GM12892 (cell line): ENCODE measurements around the gene PPM1B.
"Not testable (repeated sequence)": the region's sequence is repeated elsewhere in the genome, so short reads cannot be mapped to it uniquely, and the experiment has no call there.

Experiments used
- DNase-seq: peaks from one replicate; pipeline ENCODE4 v3.0.0; 2011; ENCODE audit not compliant: insufficient read length
- FAIRE-seq: peaks from 2 replicates; lab custom pipeline; 2011; peaks lifted over from hg19 to GRCh38; lab: Jason Lieb, UNC
- POLR2A ChIP-seq: IDR thresholded peaks from 2 replicates; pipeline ENCODE4 v1.6.1; 2011; ENCODE audit warnings: low read depth, low read length, control low read depth
- POLR2AphosphoS5 ChIP-seq: IDR thresholded peaks from 2 replicates; pipeline ENCODE4 v1.6.1; 2011; ENCODE audit warnings: low read depth, low read length, control low read depth
- TAF1 ChIP-seq: IDR thresholded peaks from 2 replicates; pipeline ENCODE4 v1.6.1; 2011; ENCODE audit warnings: low read depth, mild to moderate bottlenecking, control low read depth, low read length, borderline replicate concordance

PPM1B gene

DNA sequence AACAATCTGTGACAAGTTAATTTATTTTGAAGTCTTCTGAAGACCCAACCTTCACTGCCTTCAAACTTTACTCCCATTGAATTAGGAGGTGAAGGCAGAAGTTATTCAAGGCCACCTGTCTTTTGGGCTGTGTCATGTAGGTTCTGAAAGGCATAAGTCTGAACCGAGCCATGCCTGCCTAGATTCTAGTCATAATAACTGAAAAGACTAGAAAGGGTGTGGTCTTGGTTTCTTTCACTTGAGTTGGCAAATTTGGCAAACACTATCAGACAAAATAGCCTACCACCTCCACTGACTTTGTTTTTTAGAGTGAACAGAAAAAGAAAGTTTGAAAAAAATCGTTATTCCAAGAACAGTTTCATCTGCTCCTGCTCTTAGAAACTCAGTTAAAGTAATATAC, 38.4 kb downstream of the PPM1B start:
- DNase-seq (no peak), FAIRE-seq (no peak)
- TF ChIP-seq TAF1 (no peak), POLR2A (no peak), POLR2AphosphoS5 (no peak)

DNA sequence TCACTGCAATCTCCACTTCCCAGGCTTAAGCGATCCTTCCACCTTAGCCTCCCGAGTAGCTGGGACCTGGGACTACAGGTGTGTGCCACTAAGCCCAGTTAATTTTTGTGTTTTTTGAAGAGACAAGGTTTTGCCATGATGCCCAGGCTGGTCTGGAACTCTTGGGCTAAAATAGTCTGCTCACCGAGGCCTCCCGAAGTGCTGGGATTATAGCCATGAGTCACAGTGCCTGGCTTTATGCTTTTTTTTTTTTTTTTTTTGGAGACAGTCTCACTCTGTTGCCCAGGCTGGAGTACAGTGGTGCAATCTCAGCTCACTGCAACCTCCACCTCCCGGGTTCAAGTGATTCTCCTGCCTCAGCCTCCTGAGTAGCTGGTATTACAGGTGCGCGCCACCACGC, 39.0 kb downstream of the PPM1B start:
- not testable (repeated sequence) for DNase-seq, FAIRE-seq

DNA sequence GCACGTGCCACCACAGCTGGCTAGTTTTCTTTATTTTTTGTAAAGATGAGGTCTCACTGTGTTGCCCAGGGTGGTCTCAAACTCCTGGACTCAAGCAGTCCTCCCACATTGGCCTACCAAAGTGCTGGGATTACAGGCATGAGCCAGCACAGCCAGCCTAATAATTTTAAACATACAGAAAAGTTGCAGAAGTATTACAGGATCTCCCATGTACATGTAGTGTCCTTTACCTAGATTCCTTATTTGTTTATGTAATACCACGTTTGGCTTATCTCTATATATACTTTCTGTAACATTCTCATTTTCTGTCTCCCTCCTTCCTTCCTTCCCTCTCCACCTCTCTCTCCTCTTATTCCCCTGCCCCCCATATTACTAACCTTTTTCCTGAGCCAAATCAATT, 41.7 kb downstream of the PPM1B start:
- FAIRE-seq (no peak), DNase-seq (no peak)
- TF ChIP-seq POLR2A (no peak), TAF1 (no peak), POLR2AphosphoS5 (no peak)

DNA sequence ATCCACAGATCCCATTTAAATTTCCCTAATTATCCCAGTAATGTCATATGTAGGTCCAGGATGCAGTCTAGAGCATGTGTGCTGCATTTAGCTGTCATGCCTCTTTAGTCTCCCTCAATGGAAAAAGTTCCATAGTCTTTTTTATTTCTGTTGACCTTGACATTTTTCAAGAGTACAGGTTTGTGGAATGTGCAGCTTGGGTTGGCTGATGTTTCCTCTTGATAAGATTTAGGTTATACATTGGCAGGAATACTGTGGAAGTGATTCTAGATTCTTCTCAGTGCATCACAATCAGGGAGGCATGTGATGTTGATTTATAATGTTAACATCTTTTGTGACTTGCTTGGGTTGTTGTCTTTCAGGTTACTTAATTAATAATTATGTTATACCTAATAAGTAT, 42.5 kb downstream of the PPM1B start:
- TF ChIP-seq POLR2AphosphoS5 (no peak), POLR2A (no peak), TAF1 (no peak)
- no peak for FAIRE-seq

DNA sequence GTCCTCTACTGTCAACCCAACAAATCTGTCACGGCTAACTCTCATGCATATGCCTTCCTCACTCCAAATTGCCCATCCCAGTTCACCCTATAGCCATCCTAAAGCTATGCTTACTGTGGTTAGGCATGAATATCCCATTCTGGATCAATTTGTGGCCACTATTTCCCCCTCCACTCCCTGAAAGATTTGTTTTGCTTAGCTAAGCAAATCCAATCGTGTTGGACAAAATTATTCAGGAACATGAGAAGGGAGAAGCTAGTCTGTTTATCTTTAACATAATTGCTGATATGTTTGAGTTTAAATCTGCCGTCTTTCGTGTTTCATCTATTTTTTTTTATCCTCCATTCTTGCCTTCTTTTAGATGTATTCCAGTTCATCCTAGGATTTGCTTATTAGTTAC, 43.6 kb downstream of the PPM1B start:
- DNase-seq, result no peak
- TF ChIP-seq TAF1, result no peak
- no peak for TF ChIP-seq POLR2AphosphoS5
- FAIRE-seq, result no peak

More for the DNA sequence above, 42.5 kb downstream of the PPM1B start:
- no peak for DNase-seq

DNA sequence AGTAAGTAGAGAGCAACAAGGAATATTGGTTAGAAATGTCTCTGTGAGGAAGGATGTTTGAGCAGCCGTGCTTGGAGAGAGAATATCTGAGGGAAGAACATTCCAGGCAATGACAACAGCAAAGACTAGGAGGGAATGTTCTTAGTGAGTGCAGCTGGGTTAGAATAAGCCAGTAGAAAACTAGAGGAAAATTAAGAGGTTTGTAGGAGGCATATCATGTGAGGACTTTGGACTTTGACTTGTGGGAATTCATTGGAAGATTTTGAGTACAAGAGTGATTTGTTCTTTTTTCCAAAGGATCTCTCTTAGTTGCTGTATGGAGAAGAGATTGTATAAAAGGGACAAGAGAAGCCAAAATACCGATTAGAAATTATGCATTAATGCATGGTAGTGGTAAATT, 47.2 kb downstream of the PPM1B start:
- FAIRE-seq (no peak), DNase-seq (no peak)
- no peak for TF ChIP-seq POLR2AphosphoS5
- no peak for TF ChIP-seq TAF1
- TF ChIP-seq POLR2A, result no peak

DNA sequence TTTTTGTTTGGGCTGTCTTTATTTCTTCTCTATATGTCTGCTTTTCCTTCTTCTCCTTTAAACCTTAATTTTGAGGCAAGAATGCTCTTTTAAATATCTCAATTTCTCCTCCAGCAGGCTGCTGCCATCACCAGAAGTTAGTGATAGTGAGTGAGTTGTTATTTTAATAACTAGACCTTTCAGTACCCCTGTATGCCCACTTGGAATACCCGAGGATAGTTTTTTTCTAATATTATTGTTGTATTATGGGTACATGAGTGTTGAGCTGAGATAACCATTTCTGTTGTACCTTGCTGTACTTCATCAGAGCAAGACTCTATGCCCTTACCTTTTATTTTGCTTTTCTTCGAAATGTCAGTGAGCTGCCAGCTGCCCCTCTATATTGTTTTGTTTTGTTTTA, 50.1 kb downstream of the PPM1B start:
- FAIRE-seq, result no peak
- DNase-seq, result no peak
- no peak for TF ChIP-seq TAF1
- TF ChIP-seq POLR2A, result no peak
- TF ChIP-seq POLR2AphosphoS5, result no peak

DNA sequence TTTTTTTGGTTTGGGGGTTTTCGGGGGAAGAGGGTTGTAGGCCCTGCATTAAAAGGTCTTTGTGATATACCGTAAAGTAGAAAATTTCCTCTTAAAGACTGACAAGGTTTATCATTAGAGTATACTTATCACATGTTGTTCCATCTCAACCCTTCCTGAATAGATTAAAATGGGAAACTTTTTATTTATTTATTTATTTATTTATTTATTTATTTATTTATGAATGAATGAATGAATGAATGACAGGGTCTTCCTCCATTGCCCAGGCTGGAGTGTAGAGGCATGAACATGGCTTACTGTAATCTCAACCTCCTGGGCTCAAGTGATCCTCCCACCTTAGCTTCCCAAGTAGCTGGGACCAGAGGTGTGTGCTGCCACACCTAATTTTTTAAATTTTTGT, 58.1 kb downstream of the PPM1B start:
- DNase-seq (no peak), FAIRE-seq (no peak)
- TF ChIP-seq POLR2A, result no peak
- TF ChIP-seq TAF1, result no peak
- TF ChIP-seq POLR2AphosphoS5, result no peak

DNA sequence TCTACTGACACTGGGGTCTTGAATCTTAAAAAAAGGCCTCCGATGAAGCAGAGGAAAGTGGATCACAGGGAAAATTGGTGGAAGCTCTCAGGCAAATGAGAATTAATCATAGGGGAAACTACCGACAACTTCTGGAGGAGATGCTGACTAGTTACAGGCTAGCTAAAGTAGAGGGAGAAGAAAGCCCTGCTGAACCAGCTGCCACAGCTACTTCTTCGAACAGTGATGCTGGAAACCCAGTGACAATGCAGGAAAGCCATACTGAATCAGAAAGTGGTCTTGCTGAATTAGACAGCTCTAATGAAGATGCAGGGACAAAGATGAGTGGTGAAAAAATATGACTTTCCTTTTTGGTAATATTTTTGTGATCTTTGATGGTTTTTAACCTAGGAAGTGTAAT, 61.7 kb downstream of the PPM1B start:
- peak; percentile 60 for FAIRE-seq
- DNase-seq, result no peak
- no peak for TF ChIP-seq POLR2A

DNA sequence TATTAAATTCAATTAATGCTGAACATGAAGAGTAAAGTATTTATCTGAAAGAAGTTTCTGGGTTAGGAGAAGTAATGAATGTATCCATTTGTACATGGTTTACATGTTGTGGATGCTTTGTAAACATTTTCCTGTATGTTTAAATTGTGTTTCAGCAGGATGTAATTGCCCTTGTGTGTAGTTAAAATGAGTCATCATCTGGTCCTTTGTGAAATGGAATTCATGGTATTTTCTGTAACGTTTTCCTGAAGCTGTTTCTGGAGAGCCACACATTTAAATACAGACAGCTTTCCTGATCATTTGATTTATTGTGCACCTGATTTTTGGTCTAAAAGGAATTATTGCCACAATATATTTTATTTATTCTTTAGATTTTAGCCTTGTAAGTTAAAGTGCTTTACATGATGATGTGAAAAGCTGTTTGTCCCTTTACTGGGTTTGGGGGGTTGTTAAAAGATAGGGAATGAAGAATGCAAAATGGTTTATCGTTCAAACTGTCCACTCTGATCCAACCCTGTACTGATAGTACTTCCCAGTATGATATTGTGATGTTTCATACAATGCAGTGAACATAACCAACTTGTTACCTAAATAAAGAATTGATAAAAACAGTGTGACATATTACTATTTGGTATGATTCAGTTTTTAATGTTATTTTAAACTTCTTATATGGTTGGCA, 64.9 kb downstream of the PPM1B start:
- DNase-seq (no peak), FAIRE-seq (peak; percentile 65)
- TF ChIP-seq POLR2A (no peak), TAF1 (no peak), POLR2AphosphoS5 (no peak)

DNA sequence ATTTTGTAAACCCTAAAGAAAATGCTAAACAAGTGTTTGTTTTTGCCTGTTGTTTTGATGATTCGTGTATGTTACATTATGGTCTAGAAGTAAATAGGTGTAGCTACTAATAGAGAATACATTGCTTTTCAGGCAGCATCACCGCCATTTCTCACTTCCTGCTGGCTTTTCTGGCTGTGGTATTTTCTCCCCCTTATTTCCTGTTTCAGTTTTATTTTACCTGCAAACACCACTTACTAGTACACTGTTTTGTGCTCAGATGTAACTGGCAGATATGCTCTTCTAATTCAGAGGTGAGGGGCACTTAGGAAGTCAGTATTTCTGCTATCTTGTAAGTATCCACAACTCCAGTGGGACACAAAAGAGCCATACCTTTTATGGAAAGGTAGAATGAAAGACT, 68.5 kb downstream of the PPM1B start:
- FAIRE-seq (peak; percentile 91), DNase-seq (peak; percentile 8)
- TF ChIP-seq POLR2A, result no peak
- no peak for TF ChIP-seq POLR2AphosphoS5
- TF ChIP-seq TAF1, result no peak

DNA sequence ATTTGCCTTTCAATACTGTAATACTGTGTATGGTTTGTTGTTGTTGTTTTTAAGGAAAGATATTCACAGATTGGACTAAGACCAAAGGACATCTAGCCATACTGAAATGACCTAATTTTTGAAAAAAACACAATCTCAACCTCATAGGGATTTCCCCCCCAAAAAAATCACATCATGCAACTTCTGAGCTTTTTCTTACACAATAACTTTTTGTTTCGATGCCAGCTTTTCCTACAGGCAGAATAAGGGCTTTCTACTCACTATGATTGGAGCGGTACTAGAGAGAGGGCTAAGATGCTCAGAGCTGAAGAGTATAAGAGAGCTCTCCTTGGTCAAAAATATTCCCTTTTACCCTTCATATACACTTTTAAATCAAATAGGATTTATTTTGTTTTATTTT, 74.2 kb downstream of the PPM1B start:
- FAIRE-seq, result peak; percentile 14
- TF ChIP-seq POLR2A (no peak), TAF1 (no peak), POLR2AphosphoS5 (no peak)
- no peak for DNase-seq
